ENCODE measurements around the gene PEX13.

DNA sequence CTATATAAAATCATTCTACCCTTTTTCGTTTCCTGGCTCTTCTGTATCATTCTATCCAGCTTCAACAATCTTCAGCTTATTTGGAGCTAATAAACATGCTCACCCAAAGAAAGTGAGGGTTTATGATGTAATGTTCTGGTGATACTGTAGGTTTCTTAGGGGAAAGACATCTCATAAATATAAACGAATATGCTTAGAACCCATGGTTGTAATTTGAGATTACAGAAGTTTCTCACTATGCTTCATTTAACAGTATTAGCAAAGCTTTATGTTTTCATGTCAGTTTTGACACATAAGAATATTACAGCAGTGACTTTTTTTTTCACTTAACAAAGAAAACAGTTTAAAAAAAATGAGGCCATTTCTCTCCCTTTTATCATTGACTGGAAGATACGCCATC, 11.8 kb upstream of the PEX13 start:
- TF ChIP-seq, protein P1, sequence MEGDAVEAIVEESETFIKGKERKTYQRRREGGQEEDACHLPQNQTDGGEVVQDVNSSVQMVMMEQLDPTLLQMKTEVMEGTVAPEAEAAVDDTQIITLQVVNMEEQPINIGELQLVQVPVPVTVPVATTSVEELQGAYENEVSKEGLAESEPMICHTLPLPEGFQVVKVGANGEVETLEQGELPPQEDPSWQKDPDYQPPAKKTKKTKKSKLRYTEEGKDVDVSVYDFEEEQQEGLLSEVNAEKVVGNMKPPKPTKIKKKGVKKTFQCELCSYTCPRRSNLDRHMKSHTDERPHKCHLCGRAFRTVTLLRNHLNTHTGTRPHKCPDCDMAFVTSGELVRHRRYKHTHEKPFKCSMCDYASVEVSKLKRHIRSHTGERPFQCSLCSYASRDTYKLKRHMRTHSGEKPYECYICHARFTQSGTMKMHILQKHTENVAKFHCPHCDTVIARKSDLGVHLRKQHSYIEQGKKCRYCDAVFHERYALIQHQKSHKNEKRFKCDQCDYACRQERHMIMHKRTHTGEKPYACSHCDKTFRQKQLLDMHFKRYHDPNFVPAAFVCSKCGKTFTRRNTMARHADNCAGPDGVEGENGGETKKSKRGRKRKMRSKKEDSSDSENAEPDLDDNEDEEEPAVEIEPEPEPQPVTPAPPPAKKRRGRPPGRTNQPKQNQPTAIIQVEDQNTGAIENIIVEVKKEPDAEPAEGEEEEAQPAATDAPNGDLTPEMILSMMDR (IDR thresholded peaks at IDR 0.05; ENCODE audit: insufficient read depth, low read depth, low read length), result no peak
- TF ChIP-seq EZH2 (IDR thresholded peaks at IDR 0.05; ENCODE audit: insufficient read depth, low read length), result no peak
